Gastrocnemius medialis (tissue), 4 donors: ENCODE results near the gene OGDH. TPM values are rescaled to one million over a fixed set of nuclear protein-coding genes. Genes with fewer than 3 reads are reported as not detected.

ENCODE experiments used
- ATAC-seq, 2 donors: fragments of 150-250 bp; one replicate each; pipeline ENCODE4 v1.9.1; 2016
- DNase-seq, 2 donors: peaks; one replicate each; pipeline ENCODE4 v3.0.0-alpha.2; 2019
- H3K27ac ChIP-seq, 4 donors: fragments of 200-600 bp; sonication (generic); 1 replicate in 1 of 4; 2 replicates in 3 of 4; pipeline ENCODE4 v1.5.1; 2016 to 2018; ENCODE audit warnings: mild to moderate bottlenecking in 2 of 4, moderate library complexity in 1 of 4
- H3K27me3 ChIP-seq, 3 donors: fragments of 200-600 bp; sonication (generic) in 2 of 3; 1 replicate in 1 of 3; 2 replicates in 2 of 3; pipeline versions ENCODE4 v1.5.1 to v1.6.0; 2016 to 2019; ENCODE audit warnings: mild to moderate bottlenecking in 1 of 3, moderate library complexity in 1 of 3
- H3K36me3 ChIP-seq, 2 donors: fragments of 200-600 bp; sonication (generic) in 1 of 2; one replicate each; pipeline ENCODE4 v1.5.1; 2017 to 2018
- H3K4me1 ChIP-seq, 2 donors: fragments of 200-600 bp; sonication (generic) in 1 of 2; one replicate each; pipeline ENCODE4 v1.5.1; 2016 to 2017; ENCODE audit warnings: mild to moderate bottlenecking in 2 of 2
- H3K4me3 ChIP-seq, 4 donors: fragments of 200-600 bp; sonication (generic) in 3 of 4; 1 replicate in 1 of 4; 2 replicates in 3 of 4; pipeline ENCODE4 v1.5.1; 2016 to 2019; ENCODE audit warnings: mild to moderate bottlenecking in 2 of 4
- H3K9me3 ChIP-seq, 3 donors: fragments of 200-600 bp; sonication (generic) in 2 of 3; 1 replicate in 1 of 3; 2 replicates in 2 of 3; pipeline ENCODE4 v1.5.1; 2016 to 2019
- CTCF ChIP-seq, 5 experiments: fragments of 450-650 bp in 3 of 5; fragments of 200-600 bp in 2 of 5; sonication (generic) in 2 of 5; IDR thresholded peaks in 4 of 5; conservative IDR thresholded peaks in 1 of 5; 1 replicate in 4 of 5; 2 replicates in 1 of 5; pipeline ENCODE4 v1.5.1; 2016 to 2019; ENCODE audit warnings: antibody characterized with exemption in 5 of 5, mild to moderate bottlenecking in 3 of 5, moderate library complexity in 3 of 5
- POLR2A ChIP-seq, 2 donors: fragments of 450-650 bp; IDR thresholded peaks; one replicate each; pipeline ENCODE4 v1.6.1; 2017; ENCODE audit warnings: antibody characterized with exemption in 2 of 2, mild to moderate bottlenecking in 2 of 2, moderate library complexity in 2 of 2
- in situ Hi-C, 4 donors: fragments of 200-750 bp; cut with MboI; loops; one replicate each; pipeline versions ENCODE4 v1.15.0 to v1.8.0; 2017; ENCODE audit warnings: low sequenced_read_pairs in 4 of 4
- intact Hi-C: fragments of 100-400 bp; cut with DNase I; formaldehyde crosslinking; loops from one replicate; pipeline ENCODE4 v1.15.1; 2023; ENCODE audit warnings: low total_unique reads
- total RNA-seq, 4 donors: library from RNA; depleted of rRNA; stranded (reverse); fragments of >200 nt; gene quantifications; one replicate each; pipeline versions ENCODE4 v1.1.0 to v1.2.3, GENCODE V29; 2016

Gene OGDH
- total RNA-seq, 4 donors from 2014 or later, result 224 to 462 (median 396) TPM

- ATAC-seq (no peak), DNase-seq (peak in 1 of 2 donors; percentile 6)
- intact Hi-C loops (no loop called here), in situ Hi-C loops (no loop called here)
- peaks cover 21 to 38% of the 10 kb centered on the region in 2 donors for H3K4me1 ChIP-seq
- no peak for TF ChIP-seq CTCF (IDR thresholded peaks at IDR 0.05 in 4 of 5, conservative IDR thresholded peaks at IDR 0.05 in 1 of 5)
- no peak for TF ChIP-seq POLR2A (IDR thresholded peaks at IDR 0.05)
- H3K9me3 ChIP-seq, result no peaks in the 10 kb centered on the region
- H3K36me3 ChIP-seq, result peaks cover 0 to 56% of the 10 kb centered on the region in 2 donors
- peak overlapping the region; percentile 75 to 85 (median 82) for H3K27ac ChIP-seq
- H3K27me3 ChIP-seq, result no peaks in the 10 kb centered on the region
- no peak overlapping the region for H3K4me3 ChIP-seq
These were observed 70.3 kb downstream of the OGDH start for GRCh38 chr7:44676776-44677175.

- H3K27ac ChIP-seq, result peak overlapping the region; percentile 75 to 85 (median 82)
- H3K36me3 ChIP-seq, result peaks cover 0 to 57% of the 10 kb centered on the region in 2 donors
- intact Hi-C loops, result no loop called here
- H3K4me3 ChIP-seq, result no peak overlapping the region
- no peaks in the 10 kb centered on the region for H3K27me3 ChIP-seq
- H3K4me1 ChIP-seq, result peaks cover 22 to 45% of the 10 kb centered on the region in 2 donors
- DNase-seq (peak in 1 of 2 donors; percentile 14), ATAC-seq (no peak)
- in situ Hi-C loops, result no loop called here
- TF ChIP-seq POLR2A (IDR thresholded peaks at IDR 0.05), result no peak
- no peak for TF ChIP-seq CTCF (IDR thresholded peaks at IDR 0.05 in 4 of 5, conservative IDR thresholded peaks at IDR 0.05 in 1 of 5)
- no peaks in the 10 kb centered on the region for H3K9me3 ChIP-seq
These were observed 71.7 kb downstream of the OGDH start for GRCh38 chr7:44678101-44678470.

GRCh38 chr7:44678471-44679179, 72.2 kb downstream of the OGDH start:
- intact Hi-C loops, result no loop called here
- Histone ChIP-seq H3K9me3 (no peaks in the 10 kb centered on the region), H3K27ac (peak overlapping the region; percentile 75 to 85 (median 82)), H3K36me3 (peaks cover 0 to 57% of the 10 kb centered on the region in 2 donors), H3K4me3 (no peak overlapping the region), H3K27me3 (no peaks in the 10 kb centered on the region), H3K4me1 (peaks cover 22 to 45% of the 10 kb centered on the region in 2 donors)
- in situ Hi-C loops, result no loop called here
- DNase-seq, result peak; percentile 32 to 74
- TF ChIP-seq CTCF (IDR thresholded peaks at IDR 0.05 in 4 of 5, conservative IDR thresholded peaks at IDR 0.05 in 1 of 5) (no peak), POLR2A (IDR thresholded peaks at IDR 0.05) (no peak)
- peak; percentile 43 to 70 for ATAC-seq

- in situ Hi-C loops, result no loop called here
- intact Hi-C loops, result loop anchor here (2.0 kb wide), 1 partner anchor 43 kb away; no protein-coding TSS in a partner anchor
- Histone ChIP-seq H3K4me3 (no peak overlapping the region), H3K27ac (peak overlapping the region; percentile 75 to 85 (median 82)), H3K27me3 (no peaks in the 10 kb centered on the region), H3K4me1 (peaks cover 28 to 55% of the 10 kb centered on the region in 2 donors), H3K9me3 (no peaks in the 10 kb centered on the region), H3K36me3 (peaks cover 0 to 47% of the 10 kb centered on the region in 2 donors)
- ATAC-seq (peak; percentile 5 to 18), DNase-seq (peak in 1 of 2 donors; percentile 27)
- TF ChIP-seq CTCF (IDR thresholded peaks at IDR 0.05 in 4 of 5, conservative IDR thresholded peaks at IDR 0.05 in 1 of 5) (no peak), POLR2A (IDR thresholded peaks at IDR 0.05) (no peak)
These were observed 75.2 kb downstream of the OGDH start for GRCh38 chr7:44681645-44682044.
